SU-DHL-6 (cell line): ENCODE results near the gene NOTUM.

Source experiments
- H2AFZ ChIP-seq: fragments of 200-600 bp; sonication (generic); 2 replicates; pipeline ENCODE4 v1.6.1; 2014; ENCODE audit warnings: low read depth, mild to moderate bottlenecking, moderate library complexity, mixed read lengths, antibody characterized with exemption, low read length; ENCODE audit not compliant: severe bottlenecking
- H3F3A ChIP-seq: fragments of 200-600 bp; shearing (Covaris generic); 2 replicates; pipeline ENCODE4 v1.6.0; 2016; ENCODE audit warnings: antibody characterized with exemption, mild to moderate bottlenecking; ENCODE audit not compliant: insufficient read depth
- H3K27ac ChIP-seq: fragments of 200-600 bp; sonication (generic); 2 replicates; pipeline ENCODE4 v1.5.1; 2016; ENCODE audit warnings: low read depth, mild to moderate bottlenecking, low read length, moderate library complexity, mixed read lengths
- H3K27me3 ChIP-seq: fragments of 200-600 bp; sonication (generic), shearing (Covaris generic); 2 replicates; pipeline ENCODE4 v1.6.0; 2014; ENCODE audit warnings: mild to moderate bottlenecking, low read length
- H3K36me3 ChIP-seq: fragments of 200-600 bp; sonication (generic); 2 replicates; pipeline ENCODE4 v1.6.1; 2014; ENCODE audit warnings: mild to moderate bottlenecking, low read length, mixed read lengths
- H3K4me2 ChIP-seq: fragments of 300-600, 200-600 bp; shearing (Covaris generic), sonication (generic); 2 replicates; pipeline ENCODE4 v1.6.0; 2014; ENCODE audit warnings: low read length, low read depth, mild to moderate bottlenecking; ENCODE audit not compliant: poor library complexity, severe bottlenecking
- H3K4me3 ChIP-seq: fragments of 200-600 bp; sonication (generic); 2 replicates; pipeline ENCODE4 v1.5.1; 2014; ENCODE audit warnings: antibody characterized with exemption, low read length, mild to moderate bottlenecking, mixed read lengths; ENCODE audit not compliant: insufficient read depth, poor library complexity, severe bottlenecking
- H3K79me2 ChIP-seq: fragments of 200-600 bp; sonication (generic); 2 replicates; pipeline ENCODE4 v1.6.1; 2014; ENCODE audit warnings: mild to moderate bottlenecking, low read length, moderate library complexity; ENCODE audit not compliant: insufficient read depth
- H3K9ac ChIP-seq: fragments of 200-600 bp; sonication (generic); 2 replicates; pipeline ENCODE4 v1.7.0; 2014; ENCODE audit warnings: mild to moderate bottlenecking, low read length
- H3K9me2 ChIP-seq: fragments of 200-600 bp; sonication (generic); replicated peaks from 2 replicates; pipeline ENCODE4 v1.6.1; 2014; ENCODE audit warnings: low read length; ENCODE audit not compliant: insufficient read depth
- H3K9me3 ChIP-seq: fragments of 200-600 bp; sonication (generic); 2 replicates; pipeline ENCODE4 v1.6.1; 2014; ENCODE audit warnings: low read length, mixed read lengths; ENCODE audit not compliant: insufficient read depth
- H4K20me1 ChIP-seq: fragments of 200-600 bp; sonication (generic); 2 replicates; pipeline ENCODE4 v1.6.1; 2014; ENCODE audit warnings: low read depth, mild to moderate bottlenecking, antibody characterized with exemption, low read length, moderate library complexity, mixed read lengths
- EZH2phosphoT487 ChIP-seq: fragments of 200-600 bp; sonication (generic), shearing (Covaris generic); conservative IDR thresholded peaks from 2 replicates; pipeline ENCODE4 v1.6.1; 2018; ENCODE audit warnings: mild to moderate bottlenecking, antibody characterized with exemption, low read length, moderate library complexity, mixed read lengths
- TF ChIP-seq, protein P1 (sequence below): fragments of 200-600 bp; sonication (generic); IDR thresholded peaks from one replicate; pipeline ENCODE4 v1.5.1; 2017; ENCODE audit warnings: antibody characterized with exemption, mild to moderate bottlenecking, low read length, moderate library complexity; ENCODE audit not compliant: insufficient read depth, poor library complexity, severe bottlenecking

The NOTUM gene

DNA sequence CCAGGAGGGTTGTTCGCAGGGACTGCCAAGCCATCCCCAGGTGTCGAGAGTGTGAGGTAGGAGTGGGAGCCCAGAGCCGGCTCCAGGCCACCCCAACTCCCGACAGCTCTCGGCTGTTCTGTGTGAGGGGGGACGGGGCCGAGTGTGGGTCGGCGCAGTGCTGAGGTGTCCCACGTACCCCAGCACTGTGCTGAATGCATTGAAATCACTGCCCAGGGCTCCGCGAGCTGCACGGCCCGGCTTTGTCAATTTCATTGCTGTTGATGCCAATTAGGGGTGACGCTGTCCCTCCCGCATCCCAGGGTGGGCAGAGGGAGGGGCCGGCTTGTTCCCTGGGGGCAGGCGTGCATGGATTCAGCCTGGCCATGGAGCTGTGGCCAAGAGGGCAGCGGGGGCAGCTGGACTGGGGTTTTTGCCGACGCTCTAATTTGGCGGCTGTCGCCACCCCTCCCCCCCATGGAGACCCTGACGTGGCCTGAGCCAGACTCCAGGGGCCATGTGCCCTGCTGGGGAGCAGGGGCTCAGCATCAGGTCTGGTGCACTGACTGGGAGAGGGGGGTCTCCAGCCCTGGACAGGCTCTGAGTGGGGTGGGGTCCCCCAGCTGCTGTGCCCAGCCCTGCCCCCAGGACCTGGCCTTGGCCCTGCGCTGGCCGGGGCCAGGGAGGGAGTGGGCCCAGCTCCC, 47.4 kb upstream of the NOTUM start:
- Histone ChIP-seq H2AFZ (no peak overlapping the region), H3K9me2 (no peaks in the 10 kb centered on the region), H3K27me3 (no peaks in the 10 kb centered on the region), H3K9me3 (no peaks in the 10 kb centered on the region), H4K20me1 (no peaks in the 10 kb centered on the region), H3K27ac (no peak overlapping the region), H3K4me3 (no peak overlapping the region), H3K9ac (no peak overlapping the region), H3K36me3 (no peaks in the 10 kb centered on the region), H3K79me2 (no peaks in the 10 kb centered on the region), H3K4me2 (no peak overlapping the region), H3F3A (no peaks in the 10 kb centered on the region)
- TF ChIP-seq EZH2phosphoT487: no peak
- TF ChIP-seq, protein P1, sequence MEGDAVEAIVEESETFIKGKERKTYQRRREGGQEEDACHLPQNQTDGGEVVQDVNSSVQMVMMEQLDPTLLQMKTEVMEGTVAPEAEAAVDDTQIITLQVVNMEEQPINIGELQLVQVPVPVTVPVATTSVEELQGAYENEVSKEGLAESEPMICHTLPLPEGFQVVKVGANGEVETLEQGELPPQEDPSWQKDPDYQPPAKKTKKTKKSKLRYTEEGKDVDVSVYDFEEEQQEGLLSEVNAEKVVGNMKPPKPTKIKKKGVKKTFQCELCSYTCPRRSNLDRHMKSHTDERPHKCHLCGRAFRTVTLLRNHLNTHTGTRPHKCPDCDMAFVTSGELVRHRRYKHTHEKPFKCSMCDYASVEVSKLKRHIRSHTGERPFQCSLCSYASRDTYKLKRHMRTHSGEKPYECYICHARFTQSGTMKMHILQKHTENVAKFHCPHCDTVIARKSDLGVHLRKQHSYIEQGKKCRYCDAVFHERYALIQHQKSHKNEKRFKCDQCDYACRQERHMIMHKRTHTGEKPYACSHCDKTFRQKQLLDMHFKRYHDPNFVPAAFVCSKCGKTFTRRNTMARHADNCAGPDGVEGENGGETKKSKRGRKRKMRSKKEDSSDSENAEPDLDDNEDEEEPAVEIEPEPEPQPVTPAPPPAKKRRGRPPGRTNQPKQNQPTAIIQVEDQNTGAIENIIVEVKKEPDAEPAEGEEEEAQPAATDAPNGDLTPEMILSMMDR: no peak

DNA sequence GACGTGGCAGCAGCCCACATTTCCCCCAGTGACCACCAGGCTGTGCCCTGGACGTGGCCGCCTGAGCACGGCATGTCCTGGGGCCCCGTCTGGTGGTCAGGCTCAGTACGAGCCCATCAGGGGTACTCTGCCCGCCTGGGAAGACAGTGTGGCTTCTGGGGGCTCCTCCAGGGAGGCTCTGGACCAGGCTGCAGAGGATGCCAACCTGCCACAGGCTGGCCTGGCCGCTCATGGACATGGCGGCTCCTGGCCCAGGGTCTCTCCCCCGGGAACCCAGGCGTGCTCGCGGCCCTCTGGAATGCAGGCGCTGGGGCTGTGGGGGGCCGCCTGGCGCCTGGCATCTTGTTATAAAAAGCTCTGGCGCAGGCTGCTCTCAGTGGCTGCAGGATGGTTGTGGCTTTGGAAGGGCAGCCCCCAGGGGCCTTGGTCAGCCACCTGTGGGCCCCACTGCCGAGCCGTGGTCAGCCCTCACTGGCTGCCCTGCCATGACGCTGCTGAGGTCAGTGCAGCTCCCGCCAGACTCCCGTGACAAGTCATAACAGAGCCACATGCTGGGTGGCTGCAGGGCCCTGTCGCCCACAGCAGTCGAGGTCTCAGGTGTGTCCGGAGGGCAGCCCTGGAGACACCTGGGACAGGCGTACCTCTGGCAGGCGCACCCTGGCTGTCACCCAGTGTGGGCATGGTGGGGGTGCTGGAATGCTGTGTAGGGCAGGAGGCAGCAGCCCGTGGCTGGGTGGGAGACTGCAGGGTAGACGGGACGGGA, 46.7 kb upstream of the NOTUM start:
- TF ChIP-seq EZH2phosphoT487: no peak
- TF ChIP-seq, protein P1: no peak
- no peak overlapping the region for H3K9ac ChIP-seq
- H3K27ac ChIP-seq: no peak overlapping the region

DNA sequence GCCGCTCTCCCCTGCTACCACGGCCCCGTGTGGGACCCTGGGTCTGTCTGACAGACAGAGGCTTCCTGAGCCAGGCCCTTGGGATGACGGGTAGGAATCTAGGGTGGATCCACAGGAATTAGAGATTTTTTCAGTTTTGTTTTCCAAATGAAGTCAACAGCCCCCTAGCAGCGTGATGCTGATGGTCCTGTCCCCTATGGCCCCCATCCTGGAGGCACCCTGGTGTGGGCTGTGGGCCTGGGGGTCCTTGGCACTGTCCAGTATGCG, 46.2 kb upstream of the NOTUM start:
- Histone ChIP-seq H2AFZ (no peak overlapping the region), H3K4me2 (no peak overlapping the region), H3K4me3 (no peak overlapping the region), H3K9ac (no peak overlapping the region), H3K27me3 (no peaks in the 10 kb centered on the region), H3K9me2 (no peaks in the 10 kb centered on the region), H4K20me1 (no peaks in the 10 kb centered on the region), H3K9me3 (no peaks in the 10 kb centered on the region), H3K27ac (no peak overlapping the region), H3F3A (no peaks in the 10 kb centered on the region), H3K36me3 (no peaks in the 10 kb centered on the region), H3K79me2 (no peaks in the 10 kb centered on the region)
- TF ChIP-seq, protein P1: no peak
- TF ChIP-seq EZH2phosphoT487: no peak

More for the DNA sequence above, 46.7 kb upstream of the NOTUM start:
- Histone ChIP-seq H3K27me3 (no peaks in the 10 kb centered on the region), H3K4me3 (no peak overlapping the region), H3K9me2 (no peaks in the 10 kb centered on the region), H4K20me1 (no peaks in the 10 kb centered on the region), H3K36me3 (no peaks in the 10 kb centered on the region), H3K4me2 (no peak overlapping the region), H3F3A (no peaks in the 10 kb centered on the region), H3K9me3 (no peaks in the 10 kb centered on the region), H3K79me2 (no peaks in the 10 kb centered on the region), H2AFZ (no peak overlapping the region)
